ENCODE data around the gene GRAMD1B. TPM values are rescaled to one million over a fixed set of nuclear protein-coding genes. Genes with fewer than 3 reads are reported as not detected.
A peak's percentile ranks its signal among the peaks of the same experiment; 100 is the strongest.
"Not testable (repeated sequence)": the region's sequence is repeated elsewhere in the genome, so short reads cannot be mapped to it uniquely, and the experiment has no call there.

GRAMD1B gene
- total RNA-seq, 1 donor from 2014 or later: 38.2 TPM

DNA sequence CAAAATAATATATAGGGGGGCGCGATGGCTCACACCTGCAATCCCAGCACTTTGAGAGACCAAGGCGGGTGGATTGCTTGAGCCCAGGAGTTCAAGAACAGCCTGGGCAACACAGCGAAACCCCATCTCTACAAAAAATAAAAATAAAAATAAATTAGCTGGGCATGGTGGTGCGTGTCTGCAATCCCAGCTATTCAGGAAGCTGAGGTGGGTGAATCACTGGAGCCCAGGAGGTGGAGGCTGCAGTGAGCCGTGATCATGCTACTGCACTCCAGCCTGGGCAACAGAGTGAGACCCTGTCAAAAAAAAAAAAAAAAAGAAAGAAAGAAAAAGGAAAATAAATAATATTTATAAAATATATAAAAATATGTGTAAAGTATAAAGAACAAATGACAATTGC lies 90.4 kb downstream of the GRAMD1B start:
- intact Hi-C loops (cut with DNase I); DNase-seq (ENCODE audit: low spot score); ATAC-seq: not testable (repeated sequence)

DNA sequence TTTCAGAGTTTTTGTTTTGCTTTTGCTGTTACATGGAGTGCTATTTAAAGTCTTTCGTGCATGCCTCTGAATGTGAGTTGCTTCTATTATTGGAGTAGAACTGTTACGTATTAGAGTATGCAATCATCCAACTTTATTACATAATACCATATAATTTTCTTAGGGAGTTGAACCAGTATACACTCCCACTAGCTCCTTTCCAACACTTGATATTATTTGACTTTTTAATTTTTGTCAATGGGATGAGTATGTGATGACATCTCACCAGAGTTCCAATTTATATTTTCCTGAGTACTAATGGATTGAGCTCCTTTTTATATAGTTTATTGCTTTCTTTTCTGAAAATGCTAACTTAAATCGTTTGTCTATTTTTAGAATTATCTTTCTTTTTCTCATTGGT lies 90.9 kb downstream of the GRAMD1B start:
- intact Hi-C loops (cut with DNase I): no loop called here
- no peak for DNase-seq (ENCODE audit: low spot score)
- no peak for ATAC-seq

DNA sequence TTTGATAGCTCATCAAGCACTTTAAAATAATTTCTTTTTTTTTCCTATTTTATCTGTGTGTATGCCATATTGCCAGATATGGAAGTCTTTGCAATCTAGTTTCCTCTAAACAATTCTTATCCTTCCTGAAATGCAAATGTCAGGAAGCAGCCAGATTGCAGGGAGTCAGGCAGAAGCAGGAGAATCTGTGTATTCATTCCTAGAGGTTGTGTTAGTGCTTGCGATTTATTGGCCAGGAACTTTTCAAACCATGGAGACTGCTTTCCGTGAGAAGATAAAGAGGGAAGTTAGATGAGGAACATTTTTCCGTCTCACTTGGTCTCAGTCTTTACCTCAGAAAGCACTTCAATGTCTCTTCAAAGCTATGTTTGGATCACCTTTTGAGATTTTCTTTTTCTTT lies 91.9 kb downstream of the GRAMD1B start:
- no peak for DNase-seq (ENCODE audit: low spot score)
- intact Hi-C loops (cut with DNase I): no loop called here
- ATAC-seq: no peak

DNA sequence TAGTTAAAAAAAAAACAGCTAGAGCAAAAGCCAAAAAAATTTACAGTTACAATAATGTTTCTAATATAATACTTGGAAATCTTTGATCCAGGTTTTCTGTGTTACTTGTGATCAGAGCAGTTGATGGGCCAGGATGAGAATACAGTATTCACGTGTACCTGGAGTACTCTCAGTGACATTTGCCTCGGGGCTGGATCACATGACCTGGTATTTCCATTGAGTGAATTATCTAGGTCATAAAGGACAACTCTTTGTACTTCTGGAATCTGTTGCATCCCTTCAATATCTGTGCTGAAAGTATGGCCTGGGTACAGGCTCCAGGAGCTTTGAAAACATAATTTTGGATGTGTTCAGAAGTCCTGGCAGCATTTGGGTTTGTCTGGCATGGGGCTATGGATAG lies 93.5 kb downstream of the GRAMD1B start:
- no peak for DNase-seq (ENCODE audit: low spot score)
- no peak for ATAC-seq
- intact Hi-C loops (cut with DNase I): no loop called here

DNA sequence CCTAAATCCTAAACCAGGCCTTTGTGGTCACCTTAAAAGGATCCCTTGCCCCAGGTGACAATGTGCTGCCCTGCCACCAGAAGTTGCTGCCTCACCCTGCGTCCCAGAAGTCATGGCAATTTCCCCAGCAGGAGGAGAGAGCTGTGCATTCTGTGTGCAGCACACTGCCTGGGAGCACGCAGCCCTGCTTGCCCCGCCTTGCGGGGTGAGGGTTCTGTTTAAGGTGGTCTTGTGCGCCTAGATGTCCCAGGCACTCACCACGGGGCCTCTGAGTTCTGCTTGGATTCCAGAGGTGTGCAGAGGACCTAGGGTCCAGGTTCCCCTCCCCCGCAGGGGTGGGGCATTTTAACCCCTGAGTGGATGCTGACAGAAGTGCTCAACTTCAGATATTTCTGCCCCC lies 95.0 kb downstream of the GRAMD1B start:
- intact Hi-C loops (cut with DNase I): no loop called here
- DNase-seq (ENCODE audit: low spot score): no peak
- ATAC-seq: no peak

DNA sequence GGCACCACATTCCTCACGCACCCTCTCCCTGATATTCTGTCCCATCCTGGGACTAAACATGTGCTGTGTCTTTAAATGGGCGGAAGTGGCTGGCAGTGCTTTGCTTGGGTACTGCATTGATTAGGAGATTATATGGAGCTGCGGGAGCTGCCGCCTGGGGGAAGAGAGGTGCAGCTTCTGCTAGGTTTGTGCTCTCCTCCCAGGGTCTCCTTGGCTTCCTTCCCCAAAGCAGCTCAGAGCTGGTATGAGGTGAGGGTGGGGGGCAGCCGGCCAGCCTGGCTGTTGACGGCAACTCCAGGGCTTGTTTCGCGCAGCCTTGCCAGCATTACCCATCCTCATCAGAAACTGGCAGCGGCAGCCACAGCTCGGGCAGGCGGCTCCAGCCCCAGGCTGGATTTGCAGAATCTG lies 95.4 kb downstream of the GRAMD1B start:
- intact Hi-C loops (cut with DNase I): no loop called here
- DNase-seq (ENCODE audit: low spot score) (no peak), ATAC-seq (no peak)

DNA sequence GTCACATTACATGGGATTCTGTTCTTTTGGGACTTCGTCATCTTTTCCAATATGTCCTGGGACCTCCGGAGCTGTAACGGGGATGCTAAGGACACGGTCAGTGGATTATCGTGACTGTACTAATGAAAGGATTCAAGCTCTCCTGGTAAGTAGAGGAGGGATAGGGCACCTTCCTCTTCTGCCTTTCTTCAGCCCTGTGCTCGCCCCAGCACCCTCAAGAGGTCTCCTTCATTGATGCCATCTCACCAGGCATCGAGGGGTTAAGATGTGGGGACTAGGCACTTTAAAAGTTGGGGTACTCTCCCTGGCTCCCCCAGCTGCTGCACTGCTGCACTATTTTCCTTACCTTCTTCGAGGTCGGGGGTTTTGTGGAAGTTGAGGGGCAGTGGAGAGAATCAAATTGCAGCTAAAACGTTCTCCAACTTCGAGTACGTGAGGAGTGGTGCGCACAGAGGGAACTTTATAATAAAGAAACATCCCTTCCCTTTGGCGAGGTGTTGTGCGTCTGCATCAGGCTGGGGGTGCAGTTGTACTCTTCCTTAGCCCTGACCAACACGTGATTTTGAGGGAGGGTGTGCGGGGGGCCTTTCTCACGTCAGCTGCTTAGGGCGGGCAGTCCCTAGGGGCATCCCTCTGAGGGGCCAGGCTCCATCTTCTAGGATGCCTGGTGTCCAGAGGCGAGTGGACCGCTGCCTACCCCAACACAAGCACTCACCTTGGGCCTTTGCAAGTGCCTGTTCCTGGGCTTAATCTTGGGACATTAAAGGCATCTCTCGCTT lies 96.1 kb downstream of the GRAMD1B start:
- intact Hi-C loops (cut with DNase I): no loop called here
- no peak for DNase-seq (ENCODE audit: low spot score)
- no peak for ATAC-seq

DNA sequence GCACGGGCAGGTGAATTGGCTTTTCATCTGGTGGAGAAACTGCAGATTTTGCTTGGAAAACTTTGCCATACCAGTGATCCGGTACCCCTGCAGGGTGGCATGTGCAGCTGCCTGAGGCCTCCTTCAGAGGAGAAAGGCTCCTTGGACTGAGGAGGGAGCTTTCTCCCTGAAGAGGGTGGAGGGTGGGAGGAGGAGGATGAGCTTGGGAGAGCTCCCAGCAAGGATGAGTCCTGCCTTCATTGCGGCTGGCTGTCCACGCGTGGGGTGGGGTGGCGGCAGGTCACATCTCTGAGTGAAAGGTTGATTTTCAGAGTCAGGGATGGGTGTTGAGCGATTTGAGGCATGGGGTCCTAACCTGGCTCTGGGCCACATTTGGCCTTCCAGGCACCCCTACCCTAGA lies 96.8 kb downstream of the GRAMD1B start:
- DNase-seq (ENCODE audit: low spot score) (no peak), ATAC-seq (no peak)
- intact Hi-C loops (cut with DNase I): no loop called here

DNA sequence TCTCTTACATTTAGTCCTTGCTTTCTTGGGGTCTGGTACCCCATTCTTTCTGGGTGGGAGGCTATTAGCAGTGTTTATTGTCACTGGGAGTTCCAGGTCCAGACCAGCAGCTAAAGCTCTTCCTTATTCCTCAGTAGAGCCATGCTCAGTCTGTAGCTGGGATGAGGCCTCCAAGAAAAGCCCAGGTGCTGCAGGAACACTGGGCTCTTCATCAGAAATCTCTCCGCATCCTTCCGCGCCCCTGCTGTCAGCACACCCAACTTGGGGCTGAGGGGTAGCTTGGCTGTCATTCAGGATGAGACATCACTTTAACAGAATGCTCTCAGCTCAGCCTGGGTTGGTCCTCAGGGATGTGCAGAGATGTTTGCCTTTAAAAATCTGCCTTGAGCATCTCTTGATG lies 97.5 kb downstream of the GRAMD1B start:
- DNase-seq (ENCODE audit: low spot score): no peak
- no peak for ATAC-seq
- intact Hi-C loops (cut with DNase I): no loop called here

DNA sequence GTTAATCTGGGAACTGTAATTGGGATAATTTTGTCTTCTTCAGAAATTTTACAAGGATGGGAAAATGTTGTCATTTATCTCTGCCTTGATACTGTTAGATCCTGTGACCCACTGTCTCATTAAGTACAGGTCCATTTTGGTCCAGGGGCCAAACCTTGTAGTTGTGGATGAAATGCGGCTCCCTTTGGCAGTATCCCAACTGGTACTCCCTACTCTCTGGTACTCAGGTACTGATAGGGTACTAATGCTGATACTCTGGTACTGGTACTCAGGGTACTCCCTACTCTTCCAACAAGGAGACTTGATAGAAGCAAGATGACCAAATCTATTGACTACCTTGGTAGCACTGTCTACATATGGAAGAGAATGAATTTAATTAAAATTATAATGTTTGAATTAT lies 97.9 kb downstream of the GRAMD1B start:
- intact Hi-C loops (cut with DNase I): no loop called here
- ATAC-seq: no peak

DNA sequence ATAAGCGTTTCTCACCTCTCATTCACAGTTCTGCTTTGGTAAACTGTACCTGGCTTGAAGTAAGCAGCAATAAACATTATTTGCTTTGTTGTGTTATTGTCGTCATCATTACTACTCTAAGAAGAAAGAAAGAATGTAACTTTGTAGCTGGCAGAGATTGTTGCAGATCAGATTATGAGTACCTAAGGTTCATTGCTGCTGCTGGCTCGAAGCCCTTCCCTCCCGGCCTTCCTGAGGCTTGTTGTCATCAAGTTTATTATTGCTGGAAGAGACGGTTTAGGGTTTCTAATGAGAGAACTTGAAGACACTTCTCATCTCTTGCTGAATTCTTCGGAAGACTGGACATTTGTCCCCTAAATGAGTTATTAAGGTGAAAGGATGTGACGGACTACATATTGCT lies 101.3 kb downstream of the GRAMD1B start:
- DNase-seq (ENCODE audit: low spot score): no peak
- no peak for ATAC-seq
- intact Hi-C loops (cut with DNase I): no loop called here

More for the DNA sequence above, 97.9 kb downstream of the GRAMD1B start:
- no peak for DNase-seq (ENCODE audit: low spot score)

DNA sequence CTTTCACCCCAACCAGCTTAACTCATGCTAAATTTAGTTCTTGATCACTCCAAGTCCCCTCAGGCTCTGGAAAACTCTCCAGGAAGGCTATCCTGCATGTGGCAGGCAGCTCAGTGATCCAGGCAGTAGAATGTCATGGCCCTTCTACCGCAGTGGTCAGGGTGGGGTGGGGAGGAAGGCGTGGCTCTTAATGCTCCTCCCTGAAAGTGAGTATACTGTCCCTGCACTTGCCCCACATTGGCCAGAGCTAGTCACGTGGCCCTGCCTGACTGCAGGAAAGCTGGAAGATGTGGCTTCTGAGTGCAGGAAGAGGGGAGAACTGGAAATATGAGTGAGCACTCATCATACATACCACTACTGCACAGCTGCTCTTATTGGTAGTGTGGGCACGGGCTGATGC lies 102.1 kb downstream of the GRAMD1B start:
- ATAC-seq (no peak), DNase-seq (ENCODE audit: low spot score) (no peak)
- intact Hi-C loops (cut with DNase I): no loop called here

DNA sequence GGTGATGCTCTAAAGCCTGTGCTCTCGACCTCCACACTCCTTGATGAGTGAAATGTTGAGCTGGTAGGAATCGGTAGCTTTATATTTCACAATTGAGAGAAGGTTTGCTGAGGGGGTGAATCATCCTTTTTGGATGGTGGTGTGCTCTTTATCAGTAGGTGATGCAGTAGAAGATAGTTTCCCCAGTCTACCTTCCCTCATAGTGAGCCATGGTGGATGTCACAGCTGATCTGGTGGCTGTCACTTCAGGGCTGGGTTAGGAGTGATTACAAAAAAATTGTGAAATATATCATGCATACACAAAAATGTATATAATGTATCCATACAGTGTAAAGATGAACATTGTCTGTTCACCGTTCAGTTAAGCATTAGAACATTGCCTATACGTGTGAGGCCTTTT lies 105.3 kb downstream of the GRAMD1B start:
- DNase-seq (ENCODE audit: low spot score) (no peak), ATAC-seq (no peak)
- intact Hi-C loops (cut with DNase I): no loop called here

DNA sequence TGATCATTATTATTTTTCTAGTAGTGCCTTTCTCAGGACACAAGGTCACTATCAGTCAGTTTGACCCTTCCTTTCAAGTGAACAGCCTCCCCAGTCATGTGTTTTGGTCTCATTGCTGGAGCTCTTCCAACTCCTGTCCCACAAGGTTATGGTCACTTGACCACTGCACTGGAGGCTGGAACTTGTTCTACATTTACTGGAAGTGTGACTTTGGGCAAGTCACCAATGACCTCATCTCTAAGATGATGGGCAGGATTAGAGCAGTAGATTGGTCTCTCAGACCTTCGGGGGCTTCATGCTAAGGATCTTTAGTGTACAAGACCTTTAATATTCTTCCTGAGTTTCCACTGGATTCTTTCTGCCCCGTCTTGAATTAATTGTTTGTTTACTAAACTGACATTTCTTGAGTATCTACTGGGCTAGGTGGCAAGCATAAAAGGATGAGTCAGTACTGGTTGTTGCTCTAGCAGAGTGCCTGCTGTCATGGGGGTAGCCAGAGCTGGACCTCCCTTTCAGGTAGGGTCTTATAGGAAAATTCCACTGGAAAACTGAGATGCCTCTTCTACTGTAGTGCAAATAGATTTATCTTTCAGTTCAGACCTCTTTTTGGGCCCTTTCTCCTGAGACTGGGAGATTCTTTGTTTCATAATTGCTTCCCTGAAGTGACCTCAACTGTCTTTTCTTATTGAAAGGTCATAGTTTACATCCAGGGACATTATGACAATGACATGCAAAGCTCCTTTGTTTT lies 106.8 kb downstream of the GRAMD1B start:
- no peak for DNase-seq (ENCODE audit: low spot score)
- ATAC-seq: peak; percentile 95
- intact Hi-C loops (cut with DNase I): no loop called here

DNA sequence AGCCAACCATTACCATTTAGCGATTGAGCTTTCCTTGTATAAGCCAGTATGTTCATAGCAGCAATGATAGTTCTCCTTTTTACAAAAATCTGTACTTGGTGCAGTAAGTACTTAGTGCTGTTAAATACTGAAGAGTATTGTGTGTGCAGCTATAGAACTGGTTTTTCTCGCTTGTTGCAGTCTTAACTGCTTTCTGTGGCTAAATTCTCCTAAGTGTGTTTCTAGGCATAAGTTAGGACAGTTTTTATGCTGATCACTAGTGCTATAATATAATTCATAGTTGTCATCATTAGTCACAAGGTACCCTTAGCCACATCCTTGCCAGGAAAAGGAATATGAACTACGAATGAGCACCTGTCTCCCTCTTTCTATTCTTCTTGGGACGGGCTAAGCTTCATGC lies 107.7 kb downstream of the GRAMD1B start:
- intact Hi-C loops (cut with DNase I): no loop called here
- DNase-seq (ENCODE audit: low spot score) (no peak), ATAC-seq (no peak)

DNA sequence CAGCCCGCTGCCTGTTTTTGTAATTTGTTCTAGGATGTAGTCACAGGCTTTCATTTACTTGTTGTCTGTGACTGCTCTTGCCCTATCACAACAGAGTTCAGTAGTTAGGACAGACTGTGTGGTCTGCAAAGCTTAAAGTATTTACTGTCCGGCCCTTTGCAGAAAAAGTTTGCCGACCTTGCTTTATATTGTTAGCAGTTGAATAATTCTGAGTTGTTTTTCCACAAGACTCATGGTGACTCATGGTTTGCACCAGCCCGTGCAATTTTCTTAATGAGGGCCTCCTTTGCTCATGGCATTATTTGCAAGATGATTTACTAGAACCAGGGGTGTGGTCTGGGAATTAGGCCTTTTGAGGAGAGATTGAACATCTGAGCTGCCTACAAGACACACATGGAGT lies 113.7 kb downstream of the GRAMD1B start:
- intact Hi-C loops (cut with DNase I): no loop called here
- ATAC-seq (no peak), DNase-seq (ENCODE audit: low spot score) (no peak)

DNA sequence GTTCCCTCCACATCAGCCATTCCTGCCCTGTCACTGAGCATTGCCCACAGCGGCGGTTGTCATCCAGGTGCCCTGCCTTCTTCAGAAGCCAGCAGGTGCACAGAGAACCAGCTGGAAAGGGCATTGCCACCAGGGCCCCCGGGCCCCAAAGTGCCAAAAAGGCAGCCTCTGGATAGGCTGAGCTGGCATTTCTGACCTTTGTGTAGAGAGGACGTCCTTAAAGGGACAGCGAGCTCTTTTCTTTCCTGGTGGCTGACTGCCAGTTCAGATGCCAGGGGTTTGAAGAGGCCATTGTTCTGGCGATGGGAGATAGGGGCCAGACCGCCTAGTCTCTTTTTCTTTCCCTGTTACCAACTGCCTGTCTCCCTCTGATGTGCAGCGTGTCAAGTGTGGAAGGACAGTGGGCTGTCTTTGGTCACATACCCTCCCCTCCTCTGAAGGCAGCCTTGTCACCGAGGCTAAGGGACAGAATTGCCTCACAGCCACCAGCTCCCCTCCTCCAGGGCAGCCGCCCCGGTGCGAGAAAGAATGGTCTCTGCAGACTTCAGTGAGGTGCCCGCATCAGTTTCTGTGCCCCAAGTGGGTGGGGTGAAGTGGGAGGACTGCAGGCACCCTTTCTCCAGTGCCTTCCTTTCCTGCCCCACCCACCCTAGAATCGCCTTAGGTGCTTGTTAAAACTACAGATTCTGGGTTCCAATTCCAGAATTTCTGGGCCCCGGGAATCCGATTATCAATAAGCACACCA lies 114.7 kb downstream of the GRAMD1B start:
- peak; percentile 51 for ATAC-seq
- DNase-seq (ENCODE audit: low spot score): no peak
- intact Hi-C loops (cut with DNase I): loop anchor here (5.0 kb wide), 1 partner anchor 33 kb away; no protein-coding TSS in a partner anchor

DNA sequence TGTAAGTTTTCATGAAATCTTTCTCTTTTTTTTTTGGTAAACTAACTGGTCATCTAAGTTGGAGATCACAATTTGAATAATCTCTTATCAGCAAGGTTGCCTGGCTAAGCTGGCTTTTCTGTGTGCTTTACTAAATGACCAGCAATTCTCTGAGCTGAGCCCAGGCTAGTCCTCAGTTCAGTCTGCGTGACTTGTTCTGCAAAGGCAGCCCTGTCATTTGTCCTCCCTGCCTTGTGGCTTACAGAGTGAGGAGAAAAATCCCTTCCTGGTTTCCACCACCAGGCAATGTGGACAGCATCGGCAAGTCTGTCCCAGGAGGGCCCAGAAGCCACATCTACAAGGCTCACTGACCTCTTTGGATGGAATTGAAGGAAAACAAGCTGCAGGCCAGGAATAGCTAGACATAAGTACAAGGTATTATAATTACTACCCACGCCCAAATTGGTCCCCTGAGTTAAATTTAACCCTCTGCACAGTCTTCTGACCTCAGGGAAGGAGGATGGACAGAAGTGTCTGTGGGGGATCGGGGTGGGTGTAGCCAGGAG lies 115.7 kb downstream of the GRAMD1B start:
- intact Hi-C loops (cut with DNase I): loop anchor here (5.0 kb wide), 1 partner anchor 33 kb away; no protein-coding TSS in a partner anchor
- no peak for ATAC-seq
- DNase-seq (ENCODE audit: low spot score): no peak

DNA sequence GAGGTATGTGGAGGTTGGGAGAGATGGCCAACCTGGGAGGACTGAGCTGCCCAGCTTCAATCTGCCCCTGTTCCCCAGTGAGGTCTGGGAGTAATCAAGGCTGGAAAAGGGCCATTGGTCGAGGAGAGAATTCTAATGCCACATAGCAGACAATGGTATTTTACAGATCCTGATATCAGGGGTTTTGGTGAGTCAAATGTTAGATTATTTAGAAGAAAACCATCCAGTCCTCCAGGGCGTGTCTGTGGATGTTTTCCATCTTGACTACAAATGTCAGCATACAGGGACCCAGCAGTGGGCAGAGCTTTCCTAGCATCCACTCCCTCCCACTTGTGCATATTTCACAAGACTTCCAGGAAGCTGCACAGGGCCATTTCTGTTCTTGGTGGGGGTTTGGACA lies 116.4 kb downstream of the GRAMD1B start:
- ATAC-seq (no peak), DNase-seq (ENCODE audit: low spot score) (no peak)
- intact Hi-C loops (cut with DNase I): loop anchor here (5.0 kb wide), 1 partner anchor 34 kb away; no protein-coding TSS in a partner anchor

Data from sciatic nerve (tissue), 2 donors.